ENCODE data around the gene ENTREP1. TPM values are rescaled to one million over a fixed set of nuclear protein-coding genes. Genes with fewer than 3 reads are reported as not detected.

ENTREP1 gene
- total and polyA plus RNA-seq, 2 donors (not counting 1 experiment from before 2014, with no cell fraction given) = 0.06 TPM; not detected in 1

GRCh38 chr9:69339620-69340019 is 14.6 kb downstream of the ENTREP1 start:
- DNase-seq (ENCODE audit: low read depth in 2 of 2) = no peak
- Histone ChIP-seq H2AFZ (ENCODE audit: low read length) (no peak overlapping the region), H3K4me2 (ENCODE audit: extremely low read depth, insufficient read depth, low read length) (no peak overlapping the region), H3K4me3 (replicated peaks in 1 of 4; ENCODE audit: control extremely low read depth in 1 of 4, insufficient read depth in 1 of 4, low read depth in 3 of 4, low read length in 4 of 4) (no peak overlapping the region), H3K9me3 (ENCODE audit: control insufficient read depth, insufficient read depth, low read depth, low read length) (no peaks in the 10 kb centered on the region), H3K36me3 (ENCODE audit: control insufficient read depth, insufficient read depth, low read length) (no peaks in the 10 kb centered on the region), H3K27me3 (ENCODE audit: control insufficient read depth, insufficient read depth, low read length) (no peaks in the 10 kb centered on the region), H4K20me1 (ENCODE audit: control insufficient read depth, extremely low read depth, insufficient read depth, low read length) (no peaks in the 10 kb centered on the region), H3K9ac (ENCODE audit: insufficient read depth, low read length) (no peak overlapping the region), H3K79me2 (ENCODE audit: control insufficient read depth, insufficient read depth, low read length) (no peaks in the 10 kb centered on the region), H3K27ac (ENCODE audit: insufficient read depth, low read length) (no peak overlapping the region), H3K4me1 (ENCODE audit: control insufficient read depth, extremely low read depth, insufficient read depth, low read length) (no peaks in the 10 kb centered on the region)
- TF ChIP-seq CTCF (conservative IDR thresholded peaks at IDR 0.05 in 1 of 2, IDR thresholded peaks at IDR 0.05 in 1 of 2; ENCODE audit: low read depth in 1 of 2, low read length in 2 of 2) = no peak
- TF ChIP-seq EZH2 (IDR thresholded peaks at IDR 0.05; ENCODE audit: low read length, missing control alignments) = no peak

- H2AFZ ChIP-seq (ENCODE audit: low read length) = no peak overlapping the region
- TF ChIP-seq EZH2 (IDR thresholded peaks at IDR 0.05; ENCODE audit: low read length, missing control alignments) (no peak), CTCF (conservative IDR thresholded peaks at IDR 0.05 in 1 of 2, IDR thresholded peaks at IDR 0.05 in 1 of 2; ENCODE audit: low read depth in 1 of 2, low read length in 2 of 2) (no peak)
- no peaks in the 10 kb centered on the region for H3K9me3 ChIP-seq (ENCODE audit: control insufficient read depth, insufficient read depth, low read depth, low read length)
Measured at GRCh38 chr9:69340631-69341030, 15.6 kb downstream of the ENTREP1 start.

GRCh38 chr9:69342769-69343168 is 17.8 kb downstream of the ENTREP1 start:
- Histone ChIP-seq H3K36me3 (ENCODE audit: control insufficient read depth, insufficient read depth, low read length) (no peaks in the 10 kb centered on the region), H4K20me1 (ENCODE audit: control insufficient read depth, extremely low read depth, insufficient read depth, low read length) (no peaks in the 10 kb centered on the region), H3K4me2 (ENCODE audit: extremely low read depth, insufficient read depth, low read length) (no peak overlapping the region), H3K27me3 (ENCODE audit: control insufficient read depth, insufficient read depth, low read length) (no peaks in the 10 kb centered on the region), H3K9ac (ENCODE audit: insufficient read depth, low read length) (no peak overlapping the region), H3K4me1 (ENCODE audit: control insufficient read depth, extremely low read depth, insufficient read depth, low read length) (no peaks in the 10 kb centered on the region), H3K4me3 (replicated peaks in 1 of 4; ENCODE audit: control extremely low read depth in 1 of 4, insufficient read depth in 1 of 4, low read depth in 3 of 4, low read length in 4 of 4) (no peak overlapping the region), H2AFZ (ENCODE audit: low read length) (no peak overlapping the region), H3K79me2 (ENCODE audit: control insufficient read depth, insufficient read depth, low read length) (no peaks in the 10 kb centered on the region), H3K9me3 (ENCODE audit: control insufficient read depth, insufficient read depth, low read depth, low read length) (no peaks in the 10 kb centered on the region), H3K27ac (ENCODE audit: insufficient read depth, low read length) (no peak overlapping the region)
- DNase-seq (ENCODE audit: low read depth in 2 of 2) = no peak
- TF ChIP-seq EZH2 (IDR thresholded peaks at IDR 0.05; ENCODE audit: low read length, missing control alignments) (no peak), CTCF (conservative IDR thresholded peaks at IDR 0.05 in 1 of 2, IDR thresholded peaks at IDR 0.05 in 1 of 2; ENCODE audit: low read depth in 1 of 2, low read length in 2 of 2) (no peak)

More at GRCh38 chr9:69340631-69341030, 15.6 kb downstream of the ENTREP1 start:
- Histone ChIP-seq H3K9ac (ENCODE audit: insufficient read depth, low read length) (no peak overlapping the region), H3K27me3 (ENCODE audit: control insufficient read depth, insufficient read depth, low read length) (no peaks in the 10 kb centered on the region), H3K4me1 (ENCODE audit: control insufficient read depth, extremely low read depth, insufficient read depth, low read length) (no peaks in the 10 kb centered on the region), H3K4me2 (ENCODE audit: extremely low read depth, insufficient read depth, low read length) (no peak overlapping the region), H3K4me3 (replicated peaks in 1 of 4; ENCODE audit: control extremely low read depth in 1 of 4, insufficient read depth in 1 of 4, low read depth in 3 of 4, low read length in 4 of 4) (no peak overlapping the region), H4K20me1 (ENCODE audit: control insufficient read depth, extremely low read depth, insufficient read depth, low read length) (no peaks in the 10 kb centered on the region), H3K36me3 (ENCODE audit: control insufficient read depth, insufficient read depth, low read length) (no peaks in the 10 kb centered on the region), H3K79me2 (ENCODE audit: control insufficient read depth, insufficient read depth, low read length) (no peaks in the 10 kb centered on the region), H3K27ac (ENCODE audit: insufficient read depth, low read length) (no peak overlapping the region)
- DNase-seq (ENCODE audit: low read depth in 2 of 2) = no peak

Data from fibroblast of lung (primary cell).